Loucy (cell line): Measurements from ENCODE around the gene YWHAH.

Source experiments
- EZH2phosphoT487 ChIP-seq: fragments of 200-600 bp; IDR thresholded peaks from 2 replicates; pipeline ENCODE4 v1.6.1; 2018; ENCODE audit warnings: antibody characterized with exemption, mild to moderate bottlenecking, moderate library complexity, borderline replicate concordance
- TF ChIP-seq, protein P1 (sequence below): fragments of 200-600 bp; sonication (generic); conservative IDR thresholded peaks from 2 replicates; pipeline ENCODE4 v1.5.1; 2014; ENCODE audit warnings: mild to moderate bottlenecking, antibody characterized with exemption, low read length

DNA sequence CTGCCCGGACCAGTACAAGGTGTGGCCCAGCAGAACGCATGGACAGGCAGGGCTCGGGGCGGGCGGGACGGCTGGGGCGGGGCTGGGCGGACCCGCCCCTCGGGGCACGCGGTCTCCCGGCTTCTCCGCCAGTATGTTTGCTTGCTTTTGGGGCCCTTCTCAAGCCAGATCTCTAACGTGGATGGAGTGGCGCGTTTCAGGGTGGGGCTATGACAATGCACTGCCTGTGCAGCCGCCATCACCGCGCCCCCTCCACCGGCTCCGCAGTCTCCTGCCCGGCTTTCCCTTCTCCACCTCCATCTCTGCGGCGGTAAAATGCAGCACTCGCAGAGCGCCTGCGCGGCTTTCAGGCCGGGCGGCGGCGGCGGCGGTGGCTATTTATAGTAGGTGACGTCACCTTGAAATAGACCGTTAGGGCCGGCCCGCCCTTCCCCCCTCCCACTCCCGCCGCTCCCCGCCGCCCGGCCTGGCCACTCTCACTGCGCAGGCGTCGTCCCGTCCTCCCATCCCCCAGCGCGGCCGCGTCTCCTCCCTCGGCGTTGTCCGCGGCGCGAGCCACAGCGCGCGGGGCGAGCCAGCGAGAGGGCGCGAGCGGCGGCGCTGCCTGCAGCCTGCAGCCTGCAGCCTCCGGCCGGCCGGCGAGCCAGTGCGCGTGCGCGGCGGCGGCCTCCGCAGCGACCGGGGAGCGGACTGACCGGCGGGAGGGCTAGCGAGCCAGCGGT lies at the start of gene YWHAH:
- TF ChIP-seq, protein P1, sequence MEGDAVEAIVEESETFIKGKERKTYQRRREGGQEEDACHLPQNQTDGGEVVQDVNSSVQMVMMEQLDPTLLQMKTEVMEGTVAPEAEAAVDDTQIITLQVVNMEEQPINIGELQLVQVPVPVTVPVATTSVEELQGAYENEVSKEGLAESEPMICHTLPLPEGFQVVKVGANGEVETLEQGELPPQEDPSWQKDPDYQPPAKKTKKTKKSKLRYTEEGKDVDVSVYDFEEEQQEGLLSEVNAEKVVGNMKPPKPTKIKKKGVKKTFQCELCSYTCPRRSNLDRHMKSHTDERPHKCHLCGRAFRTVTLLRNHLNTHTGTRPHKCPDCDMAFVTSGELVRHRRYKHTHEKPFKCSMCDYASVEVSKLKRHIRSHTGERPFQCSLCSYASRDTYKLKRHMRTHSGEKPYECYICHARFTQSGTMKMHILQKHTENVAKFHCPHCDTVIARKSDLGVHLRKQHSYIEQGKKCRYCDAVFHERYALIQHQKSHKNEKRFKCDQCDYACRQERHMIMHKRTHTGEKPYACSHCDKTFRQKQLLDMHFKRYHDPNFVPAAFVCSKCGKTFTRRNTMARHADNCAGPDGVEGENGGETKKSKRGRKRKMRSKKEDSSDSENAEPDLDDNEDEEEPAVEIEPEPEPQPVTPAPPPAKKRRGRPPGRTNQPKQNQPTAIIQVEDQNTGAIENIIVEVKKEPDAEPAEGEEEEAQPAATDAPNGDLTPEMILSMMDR = no peak
- TF ChIP-seq EZH2phosphoT487 = no peak
